ENCODE results near the gene NFKB1.
A peak's percentile ranks its signal among the peaks of the same experiment; 100 is the strongest.

NFKB1 gene

DNA sequence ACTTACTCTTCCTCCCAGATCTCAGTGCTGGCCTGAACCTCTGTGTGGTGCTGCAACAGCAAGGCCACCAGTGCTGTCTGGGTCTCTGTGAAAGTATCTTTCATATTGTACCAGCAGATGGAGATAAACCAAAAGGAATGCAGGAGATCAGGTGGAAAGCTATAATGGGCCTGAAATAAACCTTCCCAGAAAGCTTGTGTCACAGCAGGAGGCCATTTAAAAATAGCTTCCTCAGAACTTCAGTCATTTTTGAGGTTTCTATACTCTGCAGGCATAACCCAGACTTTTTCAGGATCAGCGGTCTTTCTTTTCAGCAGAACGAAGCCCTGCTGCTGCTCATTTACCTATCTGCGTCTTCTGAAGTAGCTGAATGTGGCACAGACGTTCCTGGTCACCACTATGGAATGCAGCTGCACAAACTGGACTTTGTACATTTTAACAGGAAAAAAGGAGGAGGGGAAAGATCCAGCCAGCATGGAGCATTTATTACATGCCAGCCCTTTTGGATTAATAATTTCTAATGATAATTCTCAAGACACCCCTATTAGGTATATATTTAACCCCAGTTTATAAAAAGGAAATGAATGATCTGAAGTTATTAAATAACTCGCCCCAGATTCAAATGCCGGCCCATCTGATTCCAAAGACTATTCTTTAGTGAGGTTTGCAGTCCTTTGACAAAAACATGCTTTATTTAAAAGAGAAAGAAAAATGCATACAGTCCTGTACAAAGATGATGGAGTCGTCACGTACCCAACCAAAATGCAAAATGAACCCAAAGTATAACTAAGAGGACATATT is 119.7 kb downstream of the NFKB1 start:
- peak; percentile 95 for DNase-seq (ENCODE audit: low read depth, low spot score)
- no peak overlapping the region for H3K4me3 ChIP-seq (ENCODE audit: low read depth, low read length)
- TF ChIP-seq, protein P1, sequence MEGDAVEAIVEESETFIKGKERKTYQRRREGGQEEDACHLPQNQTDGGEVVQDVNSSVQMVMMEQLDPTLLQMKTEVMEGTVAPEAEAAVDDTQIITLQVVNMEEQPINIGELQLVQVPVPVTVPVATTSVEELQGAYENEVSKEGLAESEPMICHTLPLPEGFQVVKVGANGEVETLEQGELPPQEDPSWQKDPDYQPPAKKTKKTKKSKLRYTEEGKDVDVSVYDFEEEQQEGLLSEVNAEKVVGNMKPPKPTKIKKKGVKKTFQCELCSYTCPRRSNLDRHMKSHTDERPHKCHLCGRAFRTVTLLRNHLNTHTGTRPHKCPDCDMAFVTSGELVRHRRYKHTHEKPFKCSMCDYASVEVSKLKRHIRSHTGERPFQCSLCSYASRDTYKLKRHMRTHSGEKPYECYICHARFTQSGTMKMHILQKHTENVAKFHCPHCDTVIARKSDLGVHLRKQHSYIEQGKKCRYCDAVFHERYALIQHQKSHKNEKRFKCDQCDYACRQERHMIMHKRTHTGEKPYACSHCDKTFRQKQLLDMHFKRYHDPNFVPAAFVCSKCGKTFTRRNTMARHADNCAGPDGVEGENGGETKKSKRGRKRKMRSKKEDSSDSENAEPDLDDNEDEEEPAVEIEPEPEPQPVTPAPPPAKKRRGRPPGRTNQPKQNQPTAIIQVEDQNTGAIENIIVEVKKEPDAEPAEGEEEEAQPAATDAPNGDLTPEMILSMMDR (IDR thresholded peaks at IDR 0.05; ENCODE audit: low read depth, low read length), result peak; percentile 67
- in situ Hi-C loops (cut with HindIII; ENCODE audit: low sequenced_read_pairs), result no loop called here

DNA sequence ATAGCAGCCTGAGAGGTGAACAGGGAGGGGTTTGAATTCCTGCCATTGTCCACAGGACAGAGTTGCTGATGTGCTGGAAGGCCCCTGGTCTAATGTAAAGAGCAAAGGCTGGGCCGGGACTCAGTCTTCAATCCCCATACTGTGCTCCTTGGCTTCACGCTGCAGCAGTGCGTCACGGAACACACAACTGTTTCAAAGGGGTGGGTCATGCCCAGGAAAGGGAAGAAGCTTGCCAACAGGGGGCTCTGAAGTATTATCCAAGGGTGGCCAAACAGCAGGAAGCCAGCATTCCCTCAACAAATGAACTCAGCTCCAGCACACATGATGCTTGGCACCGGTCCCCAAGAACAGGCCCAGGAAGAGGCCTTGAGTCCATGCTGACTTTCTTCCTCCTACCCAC is 122.5 kb downstream of the NFKB1 start:
- in situ Hi-C loops (cut with HindIII; ENCODE audit: low sequenced_read_pairs), result no loop called here
- TF ChIP-seq, protein P1 (IDR thresholded peaks at IDR 0.05; ENCODE audit: low read depth, low read length), result peak; percentile 47
- no peak overlapping the region for H3K4me3 ChIP-seq (ENCODE audit: low read depth, low read length)
- DNase-seq (ENCODE audit: low read depth, low spot score), result peak; percentile 82

DNA sequence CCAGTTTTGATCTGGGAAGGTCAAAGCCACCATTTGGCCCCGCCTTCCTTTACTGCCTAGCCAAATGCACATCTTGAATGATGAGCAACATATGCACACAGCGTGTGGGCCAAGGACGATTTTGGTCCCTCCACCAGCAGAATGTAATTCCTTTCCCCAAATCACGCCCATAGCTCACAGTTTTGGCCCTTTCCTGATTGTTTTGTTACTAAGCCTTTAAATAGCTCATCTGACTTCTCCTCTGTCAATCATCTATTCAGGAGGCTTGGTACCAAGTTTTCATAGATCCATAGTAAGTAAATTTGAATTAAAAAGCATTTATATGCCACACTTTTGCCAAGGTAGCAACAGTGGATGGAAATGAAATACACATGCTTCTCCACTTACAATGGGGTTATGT is 123.3 kb downstream of the NFKB1 start:
- no peak for DNase-seq (ENCODE audit: low read depth, low spot score)
- TF ChIP-seq, protein P1 (IDR thresholded peaks at IDR 0.05; ENCODE audit: low read depth, low read length), result no peak
- no peak overlapping the region for H3K4me3 ChIP-seq (ENCODE audit: low read depth, low read length)
- in situ Hi-C loops (cut with HindIII; ENCODE audit: low sequenced_read_pairs), result no loop called here

DNA sequence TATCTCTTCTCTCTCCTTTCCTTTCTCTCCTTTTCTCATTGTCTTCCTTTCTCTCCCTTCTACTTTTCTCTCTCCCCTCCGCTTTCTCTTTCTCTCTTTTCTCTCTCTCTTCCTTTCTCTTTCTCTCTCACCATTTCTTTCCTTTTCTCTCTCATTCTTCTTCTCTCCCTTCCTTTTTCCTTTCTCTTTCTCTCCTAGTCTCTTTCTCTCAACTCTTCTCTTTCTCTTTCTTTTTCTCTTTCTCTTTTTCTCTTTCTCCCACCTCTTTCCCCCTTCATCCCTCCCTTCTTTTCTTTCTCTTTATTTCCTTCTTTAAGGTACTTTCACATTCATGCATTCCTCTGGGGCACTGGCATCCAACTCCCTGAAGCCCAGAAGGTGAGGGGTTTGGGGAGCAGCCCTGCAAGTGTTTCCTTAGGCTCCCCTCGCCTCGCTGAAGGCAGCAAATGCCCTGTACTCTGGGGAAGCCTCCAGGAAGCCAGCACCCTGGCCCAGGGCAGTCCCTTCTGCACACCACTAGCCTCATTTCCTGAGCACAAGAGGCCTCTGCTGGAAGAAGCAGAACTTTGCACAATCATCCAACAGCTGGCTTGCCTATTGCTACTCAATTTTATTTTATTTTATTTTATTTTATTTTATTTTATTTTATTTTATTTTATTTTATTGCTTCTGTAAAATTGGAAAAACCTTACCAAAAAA is 124.2 kb downstream of the NFKB1 start:
- in situ Hi-C loops (cut with HindIII; ENCODE audit: low sequenced_read_pairs), result no loop called here
- TF ChIP-seq, protein P1 (IDR thresholded peaks at IDR 0.05; ENCODE audit: low read depth, low read length), result peak; percentile 33
- no peak overlapping the region for H3K4me3 ChIP-seq (ENCODE audit: low read depth, low read length)
- peak; percentile 25 for DNase-seq (ENCODE audit: low read depth, low spot score)

DNA sequence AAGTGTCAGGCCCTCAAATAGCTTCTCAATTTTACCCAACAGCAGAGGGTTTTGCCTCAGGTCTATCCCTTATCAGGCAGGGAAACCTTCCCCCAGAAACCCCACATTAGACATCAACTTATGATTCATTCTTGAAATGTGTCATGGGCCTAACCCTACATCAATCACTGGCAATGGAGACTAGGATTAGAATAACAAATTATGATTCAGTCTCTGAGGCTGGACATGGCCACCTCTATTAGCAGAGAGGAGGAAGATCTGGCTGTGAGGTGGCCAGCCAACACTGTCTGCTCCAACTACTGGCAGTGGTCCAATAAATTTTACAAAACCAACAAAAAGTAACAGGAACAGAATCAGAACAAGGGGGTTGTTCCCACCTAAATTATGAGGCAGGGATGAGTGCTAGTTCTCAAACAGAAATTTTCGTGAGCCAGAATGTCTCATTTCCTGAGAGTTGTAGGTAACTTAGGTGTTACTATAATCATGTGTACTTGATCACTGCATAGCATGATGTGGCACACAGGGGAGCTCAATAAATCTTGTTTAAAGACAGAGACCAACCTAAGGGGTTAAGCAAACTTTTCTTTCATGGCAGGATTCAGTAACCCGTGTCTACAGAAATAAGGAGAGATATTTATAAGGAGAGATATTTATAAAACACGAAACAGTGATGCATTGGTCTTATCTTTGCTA is 126.8 kb downstream of the NFKB1 start:
- no peak overlapping the region for H3K4me3 ChIP-seq (ENCODE audit: low read depth, low read length)
- in situ Hi-C loops (cut with HindIII; ENCODE audit: low sequenced_read_pairs), result no loop called here
- peak; percentile 45 for DNase-seq (ENCODE audit: low read depth, low spot score)

DNA sequence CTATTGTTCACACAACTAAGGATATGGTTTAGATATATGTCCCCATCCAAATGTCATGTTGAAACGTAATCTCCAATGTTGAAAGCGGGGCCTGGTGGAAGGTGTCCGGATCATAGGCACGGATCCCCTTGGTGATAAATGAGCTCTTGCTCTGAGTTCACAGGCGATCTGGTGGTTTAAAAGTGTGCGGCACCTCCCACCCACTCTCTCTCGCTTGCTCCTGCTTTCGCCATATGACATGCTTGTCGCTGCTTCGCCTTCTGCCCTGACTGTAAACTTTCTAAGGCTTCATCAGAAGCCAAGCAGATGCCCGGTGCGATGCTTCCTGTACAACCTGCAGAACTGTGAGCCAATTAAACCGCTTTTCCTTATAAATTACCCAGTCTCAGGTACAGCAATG is 128.5 kb downstream of the NFKB1 start:
- in situ Hi-C loops (cut with HindIII; ENCODE audit: low sequenced_read_pairs), result no loop called here

More for the DNA sequence above, 126.8 kb downstream of the NFKB1 start:
- TF ChIP-seq, protein P1 (IDR thresholded peaks at IDR 0.05; ENCODE audit: low read depth, low read length), result no peak

More for the DNA sequence above, 128.5 kb downstream of the NFKB1 start:
- H3K4me3 ChIP-seq (ENCODE audit: low read depth, low read length), result no peak overlapping the region
- TF ChIP-seq, protein P1 (IDR thresholded peaks at IDR 0.05; ENCODE audit: low read depth, low read length), result no peak
- no peak for DNase-seq (ENCODE audit: low read depth, low spot score)
